WTC11 (cell line): ENCODE results near the gene MOV10L1. TPM values are rescaled to one million over a fixed set of nuclear protein-coding genes. Genes with fewer than 3 reads are reported as not detected.

Experiments used
- ATAC-seq: fragments of 200-7000 bp; cut with Tn5 transposase; 2 replicates; pipeline ENCODE4 v1.10.0; 2021; ENCODE audit warnings: mild to moderate bottlenecking, moderate library complexity
- CTCF ChIA-PET: fragments of 300-600 bp; sonication (Branson Sonifier 250); formaldehyde crosslinking; loops from one replicate; lab custom pipeline; 2021; ENCODE audit warnings: antibody characterized with exemption; lab: Charles Lee
- POLR2A ChIA-PET: fragments of 350-600 bp; sonication (Branson Sonifier 250); formaldehyde crosslinking; loops from one replicate; lab custom pipeline; 2021; ENCODE audit warnings: antibody characterized with exemption; lab: Charles Lee
- DNase-seq: peaks from one replicate; pipeline ENCODE4 v3.0.0; 2021; ENCODE audit warnings: low spot score
- H3K27ac Mint-ChIP-seq: 2 replicates; pipeline ENCODE4 v1.8.0; 2021; ENCODE audit warnings: mixed read lengths
- H3K27me3 Mint-ChIP-seq: 2 replicates; pipeline ENCODE4 v1.8.0; 2021; ENCODE audit warnings: low read depth, mild to moderate bottlenecking, moderate library complexity, mixed read lengths
- H3K36me3 Mint-ChIP-seq: 2 replicates; pipeline ENCODE4 v1.8.0; 2021; ENCODE audit warnings: mixed read lengths
- H3K4me1 Mint-ChIP-seq: 2 replicates; pipeline ENCODE4 v1.8.0; 2022; ENCODE audit warnings: mixed read lengths
- H3K4me3 Mint-ChIP-seq: 2 replicates; pipeline ENCODE4 v1.8.0; 2021; ENCODE audit warnings: mild to moderate bottlenecking, moderate library complexity, mixed read lengths
- H3K9me3 Mint-ChIP-seq: 2 replicates; pipeline ENCODE4 v1.8.0; 2021; ENCODE audit warnings: mixed read lengths
- AR ChIP-seq: fragments of 250-450 bp; sonication (Bioruptor Pico); IDR thresholded peaks from 2 replicates; pipeline ENCODE4 v1.9.0; 2021; ENCODE audit warnings: mild to moderate bottlenecking
- ATF1 ChIP-seq: sonication (generic); formaldehyde crosslinking; IDR thresholded peaks from 2 replicates; pipeline ENCODE4 v1.8.1; 2023; ENCODE audit warnings: mild to moderate bottlenecking, moderate library complexity, missing genetic modification reagents
- CREM ChIP-seq: sonication (generic); formaldehyde crosslinking; IDR thresholded peaks from 2 replicates; pipeline ENCODE4 v1.8.1; 2022; ENCODE audit warnings: mild to moderate bottlenecking, missing genetic modification reagents, moderate library complexity
- CTCF ChIP-seq: fragments of 200-600 bp; IDR thresholded peaks from 2 replicates; pipeline ENCODE4 v1.8.0; 2022; ENCODE audit warnings: antibody characterized with exemption
- ESRRA ChIP-seq: sonication (generic); formaldehyde crosslinking; IDR thresholded peaks from 2 replicates; pipeline ENCODE4 v1.8.1; 2022; ENCODE audit warnings: mild to moderate bottlenecking, missing genetic modification reagents, borderline replicate concordance
- ETV6 ChIP-seq: sonication (generic); formaldehyde crosslinking; IDR thresholded peaks from 2 replicates; pipeline ENCODE4 v1.8.1; 2022; ENCODE audit warnings: mild to moderate bottlenecking, missing genetic modification reagents
- FOXK1 ChIP-seq: sonication (generic); formaldehyde crosslinking; IDR thresholded peaks from 2 replicates; pipeline ENCODE4 v1.8.0; 2022; ENCODE audit warnings: mild to moderate bottlenecking, moderate library complexity, missing genetic modification reagents
- HMGA2 ChIP-seq: fragments of 250-450 bp; sonication (Bioruptor Pico); IDR thresholded peaks from 2 replicates; pipeline ENCODE4 v1.4.0; 2021; ENCODE audit warnings: mild to moderate bottlenecking, moderate library complexity
- JAZF1 ChIP-seq: fragments of 250-450 bp; sonication (Bioruptor Pico); IDR thresholded peaks from 2 replicates; pipeline ENCODE4 v1.9.0; 2021; ENCODE audit warnings: moderate library complexity, mild to moderate bottlenecking, inconsistent platforms
- KAT7 ChIP-seq: sonication (generic); formaldehyde crosslinking; IDR thresholded peaks from 2 replicates; pipeline ENCODE4 v1.8.1; 2023; ENCODE audit warnings: missing genetic modification reagents, mild to moderate bottlenecking, borderline replicate concordance
- MYBL2 ChIP-seq: sonication (generic); formaldehyde crosslinking; IDR thresholded peaks from 2 replicates; pipeline ENCODE4 v1.8.1; 2023; ENCODE audit warnings: mild to moderate bottlenecking, moderate library complexity, missing genetic modification reagents
- NR1H2 ChIP-seq: sonication (generic); formaldehyde crosslinking; IDR thresholded peaks from 2 replicates; pipeline ENCODE4 v1.9.0; 2021; ENCODE audit warnings: mild to moderate bottlenecking, moderate library complexity, missing genetic modification reagents
- RORB ChIP-seq: fragments of 250-450 bp; sonication (Bioruptor Pico); IDR thresholded peaks from 2 replicates; pipeline ENCODE4 v1.9.0; 2021; ENCODE audit warnings: mild to moderate bottlenecking
- SOX15 ChIP-seq: fragments of 250-450 bp; sonication (Bioruptor Pico); IDR thresholded peaks from 2 replicates; pipeline ENCODE4 v1.9.0; 2021; ENCODE audit warnings: mild to moderate bottlenecking
- SP1 ChIP-seq: sonication (generic); formaldehyde crosslinking; conservative IDR thresholded peaks from 2 replicates; pipeline ENCODE4 v1.8.1; 2022; ENCODE audit warnings: missing genetic modification reagents
- TEAD4 ChIP-seq: sonication (generic); formaldehyde crosslinking; IDR thresholded peaks from 2 replicates; pipeline ENCODE4 v1.8.0; 2022; ENCODE audit warnings: mild to moderate bottlenecking, missing genetic modification reagents
- ZNF121 ChIP-seq: sonication (generic); formaldehyde crosslinking; IDR thresholded peaks from 2 replicates; pipeline ENCODE4 v1.8.0; 2023; ENCODE audit warnings: missing genetic modification reagents
- ZNF138 ChIP-seq: sonication (generic); formaldehyde crosslinking; conservative IDR thresholded peaks from 2 replicates; pipeline ENCODE4 v1.8.1; 2022; ENCODE audit warnings: mild to moderate bottlenecking, moderate library complexity, missing genetic modification reagents
- ZNF232 ChIP-seq: sonication (generic); formaldehyde crosslinking; IDR thresholded peaks from 2 replicates; pipeline ENCODE4 v1.8.0; 2022; ENCODE audit warnings: mild to moderate bottlenecking, missing genetic modification reagents
- ZNF416 ChIP-seq: fragments of 250-450 bp; sonication (Bioruptor Pico); IDR thresholded peaks from 2 replicates; pipeline ENCODE4 v1.9.0; 2021; ENCODE audit warnings: mild to moderate bottlenecking, inconsistent platforms
- ZNF423 ChIP-seq: fragments of 250-450 bp; sonication (Bioruptor Pico); IDR thresholded peaks from 2 replicates; pipeline ENCODE4 v2.1.2; 2022; ENCODE audit warnings: mild to moderate bottlenecking, moderate library complexity
- ZNF671 ChIP-seq: fragments of 250-450 bp; sonication (Bioruptor Pico); IDR thresholded peaks from 2 replicates; pipeline ENCODE4 v1.8.0; 2021; ENCODE audit warnings: mild to moderate bottlenecking
- total RNA-seq: library from RNA; stranded (reverse); gene quantifications from 3 replicates; pipeline ENCODE4 v1.2.3, GENCODE V29; 2021
- TF ChIP-seq, protein P1 (sequence below): fragments of 250-450 bp; sonication (Bioruptor Pico); IDR thresholded peaks from 2 replicates; pipeline ENCODE4 v1.9.0; 2021; ENCODE audit warnings: mild to moderate bottlenecking
- TF ChIP-seq, protein P2 (sequence below): sonication (generic); formaldehyde crosslinking; IDR thresholded peaks from 2 replicates; pipeline ENCODE4 v1.8.1; 2022; ENCODE audit warnings: low read depth, mild to moderate bottlenecking, moderate library complexity, missing genetic modification reagents, borderline replicate concordance
- TF ChIP-seq, protein P3 (sequence below): sonication (generic); formaldehyde crosslinking; IDR thresholded peaks from 2 replicates; pipeline ENCODE4 v1.8.1; 2023; ENCODE audit warnings: mild to moderate bottlenecking, missing genetic modification reagents

Gene MOV10L1
- total RNA-seq, 1 experiment from 2014 or later: not detected

- Mint-ChIP-seq H3K4me1 (peaks cover 12% of the 10 kb centered on the region), H3K4me3 (no peak overlapping the region), H3K36me3 (no peaks in the 10 kb centered on the region), H3K9me3 (no peaks in the 10 kb centered on the region), H3K27me3 (peaks cover 17% of the 10 kb centered on the region), H3K27ac (no peak overlapping the region)
- ChIA-PET POLR2A (no interaction called here), CTCF (interaction anchor here (0.9 to 2.3 kb wide), 6 partner anchors 14 to 129 kb away, joined by 3 to 13 read pairs (median 4); partner anchors contain the start of gene MLC1)
- TF ChIP-seq ETV6 (CRISPR knock-in tag) (no peak), ZNF232 (CRISPR knock-in tag) (no peak), ESRRA (CRISPR knock-in tag) (no peak), ZNF121 (CRISPR knock-in tag) (no peak), FOXK1 (CRISPR knock-in tag) (no peak), ZNF138 (CRISPR knock-in tag) (no peak), AR (CRISPR knock-in tag) (no peak), HMGA2 (CRISPR knock-in tag) (no peak), MYBL2 (no peak), CTCF (no peak), ZNF423 (CRISPR knock-in tag) (no peak), CREM (CRISPR knock-in tag) (no peak), JAZF1 (CRISPR knock-in tag) (no peak), NR1H2 (CRISPR knock-in tag) (no peak), TEAD4 (no peak), SP1 (CRISPR knock-in tag) (no peak)
- TF ChIP-seq, protein P1, sequence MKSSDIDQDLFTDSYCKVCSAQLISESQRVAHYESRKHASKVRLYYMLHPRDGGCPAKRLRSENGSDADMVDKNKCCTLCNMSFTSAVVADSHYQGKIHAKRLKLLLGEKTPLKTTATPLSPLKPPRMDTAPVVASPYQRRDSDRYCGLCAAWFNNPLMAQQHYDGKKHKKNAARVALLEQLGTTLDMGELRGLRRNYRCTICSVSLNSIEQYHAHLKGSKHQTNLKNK: no peak
- TF ChIP-seq, protein P2, sequence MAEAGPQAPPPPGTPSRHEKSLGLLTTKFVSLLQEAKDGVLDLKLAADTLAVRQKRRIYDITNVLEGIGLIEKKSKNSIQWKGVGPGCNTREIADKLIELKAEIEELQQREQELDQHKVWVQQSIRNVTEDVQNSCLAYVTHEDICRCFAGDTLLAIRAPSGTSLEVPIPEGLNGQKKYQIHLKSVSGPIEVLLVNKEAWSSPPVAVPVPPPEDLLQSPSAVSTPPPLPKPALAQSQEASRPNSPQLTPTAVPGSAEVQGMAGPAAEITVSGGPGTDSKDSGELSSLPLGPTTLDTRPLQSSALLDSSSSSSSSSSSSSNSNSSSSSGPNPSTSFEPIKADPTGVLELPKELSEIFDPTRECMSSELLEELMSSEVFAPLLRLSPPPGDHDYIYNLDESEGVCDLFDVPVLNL (CRISPR knock-in tag): no peak
- no peak for DNase-seq
- no peak for ATAC-seq
Measured at GRCh38 chr22:50060441-50061140, 29.2 kb upstream of the MOV10L1 start.

DNA sequence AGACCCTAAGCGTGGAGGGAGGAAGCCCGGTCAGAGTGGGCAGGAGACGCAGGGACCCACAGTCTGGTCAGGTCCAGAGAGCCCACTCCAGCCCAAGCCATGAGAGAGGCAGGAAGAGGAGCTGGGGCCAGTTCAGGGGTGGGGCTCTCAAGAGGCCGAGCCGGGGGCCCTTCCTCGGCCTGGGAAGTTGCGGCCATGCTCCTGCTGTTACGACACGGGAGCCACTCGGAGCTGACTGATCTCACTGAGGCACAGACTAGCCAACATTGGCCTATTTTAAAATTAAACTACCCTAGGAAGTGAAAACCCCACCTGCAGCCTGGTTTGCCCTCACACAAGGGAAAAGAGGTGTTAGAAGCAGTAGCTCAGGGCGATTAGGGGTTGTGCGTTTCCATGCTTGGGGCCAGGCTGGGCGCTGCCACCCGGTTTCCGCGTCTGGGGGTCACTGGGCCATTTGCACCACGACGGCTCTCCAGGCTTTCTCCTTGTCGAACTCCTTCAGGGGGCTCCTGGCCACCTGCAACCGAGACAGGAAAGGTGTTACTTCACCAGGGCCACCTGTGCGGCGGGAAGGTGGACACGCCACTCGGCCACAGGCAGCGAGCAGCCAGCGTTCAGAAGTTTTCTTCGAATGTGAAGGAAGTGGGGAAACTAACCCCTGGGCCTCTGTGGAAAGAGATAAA is 28.5 kb upstream of the MOV10L1 start:
- ChIA-PET CTCF (no interaction called here), POLR2A (no interaction called here)
- ATAC-seq (no peak), DNase-seq (no peak)
- Mint-ChIP-seq H3K27ac (no peak overlapping the region), H3K27me3 (peaks cover 17% of the 10 kb centered on the region), H3K9me3 (no peaks in the 10 kb centered on the region), H3K36me3 (no peaks in the 10 kb centered on the region), H3K4me3 (no peak overlapping the region), H3K4me1 (peaks cover 12% of the 10 kb centered on the region)
- TF ChIP-seq KAT7 (no peak), CTCF (no peak), ZNF671 (no peak), HMGA2 (CRISPR knock-in tag) (no peak), ATF1 (CRISPR knock-in tag) (no peak), SOX15 (CRISPR knock-in tag) (no peak), ZNF416 (no peak), RORB (CRISPR knock-in tag) (no peak)
- TF ChIP-seq, protein P3, sequence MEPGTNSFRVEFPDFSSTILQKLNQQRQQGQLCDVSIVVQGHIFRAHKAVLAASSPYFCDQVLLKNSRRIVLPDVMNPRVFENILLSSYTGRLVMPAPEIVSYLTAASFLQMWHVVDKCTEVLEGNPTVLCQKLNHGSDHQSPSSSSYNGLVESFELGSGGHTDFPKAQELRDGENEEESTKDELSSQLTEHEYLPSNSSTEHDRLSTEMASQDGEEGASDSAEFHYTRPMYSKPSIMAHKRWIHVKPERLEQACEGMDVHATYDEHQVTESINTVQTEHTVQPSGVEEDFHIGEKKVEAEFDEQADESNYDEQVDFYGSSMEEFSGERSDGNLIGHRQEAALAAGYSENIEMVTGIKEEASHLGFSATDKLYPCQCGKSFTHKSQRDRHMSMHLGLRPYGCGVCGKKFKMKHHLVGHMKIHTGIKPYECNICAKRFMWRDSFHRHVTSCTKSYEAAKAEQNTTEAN (CRISPR knock-in tag): no peak
